GM18520 (cell line): ENCODE data around the gene NMNAT3.
A peak's percentile ranks its signal among the peaks of the same experiment; 100 is the strongest.
"Not testable (repeated sequence)": the region's sequence is repeated elsewhere in the genome, so short reads cannot be mapped to it uniquely, and the experiment has no call there.

Source experiments
- ATAC-seq: cut with Tn5 transposase; IDR thresholded peaks from one replicate; pipeline ENCODE4 v1.9.1; 2021; ENCODE audit not compliant: unreplicated experiment

Gene NMNAT3

GRCh38 chr3:139586420-139587017, 91.3 kb downstream of the NMNAT3 start:
- peak; percentile 64 for ATAC-seq

DNA sequence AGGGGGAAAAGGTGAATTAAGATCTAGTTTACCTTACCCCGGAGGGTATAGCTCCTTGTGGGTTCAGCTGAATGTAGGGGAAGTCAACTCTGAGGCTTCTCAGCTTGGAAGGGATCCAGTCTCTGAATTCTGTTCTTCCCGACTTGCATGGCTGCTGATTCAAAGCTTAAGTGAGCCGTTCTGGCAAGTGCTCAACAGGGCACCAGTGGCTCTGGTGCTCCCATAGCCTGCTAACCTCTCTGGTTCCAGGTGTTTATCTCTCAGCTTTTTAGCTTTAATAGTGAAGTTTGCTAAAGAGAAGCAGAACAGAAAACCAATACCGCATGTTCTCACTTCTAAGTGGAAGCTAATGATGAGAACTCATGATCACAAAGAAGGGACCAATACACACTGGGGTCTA, 92.0 kb downstream of the NMNAT3 start:
- no peak for ATAC-seq

DNA sequence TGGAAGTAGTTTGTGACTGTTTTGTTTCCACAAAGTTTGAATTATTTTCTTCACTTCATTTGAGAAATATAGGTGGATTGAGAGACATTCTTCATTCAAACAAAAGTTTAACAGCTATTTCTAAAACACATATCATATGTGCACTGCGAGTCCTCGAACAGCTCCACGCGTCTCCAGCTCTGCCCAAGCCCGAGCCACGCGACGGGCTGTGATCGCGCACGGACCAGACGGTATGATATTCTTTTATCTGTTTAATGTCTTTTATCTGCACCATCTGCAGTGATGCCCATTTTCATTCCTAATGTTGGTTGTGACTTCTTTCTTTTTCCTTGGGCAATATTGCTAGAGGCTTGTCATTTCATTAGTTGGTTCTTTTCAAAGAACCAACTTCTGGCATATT, 94.1 kb downstream of the NMNAT3 start:
- ATAC-seq = not testable (repeated sequence)

DNA sequence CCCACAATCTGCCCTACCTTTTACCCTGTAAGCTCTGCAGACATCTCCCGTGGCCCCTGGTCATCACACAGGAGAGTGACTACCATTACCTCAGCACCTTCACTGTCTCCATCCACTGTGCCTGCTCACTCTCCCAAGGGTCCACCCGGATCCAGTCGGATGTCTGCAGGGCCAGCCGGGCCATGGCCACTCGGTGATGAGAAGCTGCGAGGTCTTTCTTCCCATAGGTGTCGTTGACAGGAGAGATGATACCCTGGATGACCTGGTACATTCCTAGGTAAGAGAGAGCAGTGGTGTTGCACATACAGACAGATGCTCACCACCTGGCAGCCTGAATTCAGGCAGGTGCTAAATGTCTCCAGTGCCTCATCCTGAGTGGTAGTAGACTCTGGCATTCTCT, 99.0 kb downstream of the NMNAT3 start:
- no peak for ATAC-seq

GRCh38 chr3:139577909-139578308, 99.9 kb downstream of the NMNAT3 start:
- ATAC-seq = no peak

- ATAC-seq = no peak
Measured at GRCh38 chr3:139577346-139577745, 100.4 kb downstream of the NMNAT3 start.

GRCh38 chr3:139574026-139574947, 103.5 kb downstream of the NMNAT3 start:
- no peak for ATAC-seq

DNA sequence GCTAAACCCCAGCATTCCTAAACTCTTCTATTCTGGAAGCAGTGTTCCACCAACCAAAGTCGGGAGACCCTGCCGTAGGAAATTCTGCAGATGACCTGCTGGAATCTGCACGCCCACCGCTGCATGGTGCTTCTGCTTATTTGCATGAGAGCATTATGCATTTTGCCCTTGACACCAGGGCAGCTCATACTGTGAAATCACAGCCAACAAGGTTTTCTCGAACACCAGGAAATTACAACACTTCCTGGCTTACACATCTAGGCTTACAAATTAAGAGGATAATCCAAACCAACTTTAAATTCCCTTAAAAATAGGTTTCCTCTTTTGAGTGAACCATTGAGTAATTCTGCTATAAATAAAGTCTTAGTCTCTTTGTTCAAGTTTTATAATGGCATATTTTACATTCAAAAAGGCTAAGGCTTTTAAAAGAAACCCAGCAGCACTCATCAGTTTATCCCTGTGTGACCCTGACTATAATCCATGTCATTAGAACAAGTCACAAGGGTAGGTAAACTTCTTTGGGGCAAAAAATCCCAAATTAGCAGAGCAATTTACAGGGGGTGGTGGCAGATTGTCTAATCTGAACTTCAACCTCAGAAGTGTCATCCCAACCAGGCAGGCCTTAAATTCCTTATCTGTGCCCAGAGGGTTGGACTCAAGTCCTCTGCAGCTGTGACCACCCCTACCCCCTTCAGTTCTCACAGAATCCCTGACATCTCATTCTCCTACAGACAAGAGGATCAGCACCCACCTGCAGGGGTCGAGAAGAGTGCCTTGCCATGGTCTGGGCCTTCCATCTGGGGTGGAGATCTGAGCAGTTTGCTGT, 104.7 kb downstream of the NMNAT3 start:
- ATAC-seq = no peak

GRCh38 chr3:139571711-139572110, 106.1 kb downstream of the NMNAT3 start:
- ATAC-seq = no peak

DNA sequence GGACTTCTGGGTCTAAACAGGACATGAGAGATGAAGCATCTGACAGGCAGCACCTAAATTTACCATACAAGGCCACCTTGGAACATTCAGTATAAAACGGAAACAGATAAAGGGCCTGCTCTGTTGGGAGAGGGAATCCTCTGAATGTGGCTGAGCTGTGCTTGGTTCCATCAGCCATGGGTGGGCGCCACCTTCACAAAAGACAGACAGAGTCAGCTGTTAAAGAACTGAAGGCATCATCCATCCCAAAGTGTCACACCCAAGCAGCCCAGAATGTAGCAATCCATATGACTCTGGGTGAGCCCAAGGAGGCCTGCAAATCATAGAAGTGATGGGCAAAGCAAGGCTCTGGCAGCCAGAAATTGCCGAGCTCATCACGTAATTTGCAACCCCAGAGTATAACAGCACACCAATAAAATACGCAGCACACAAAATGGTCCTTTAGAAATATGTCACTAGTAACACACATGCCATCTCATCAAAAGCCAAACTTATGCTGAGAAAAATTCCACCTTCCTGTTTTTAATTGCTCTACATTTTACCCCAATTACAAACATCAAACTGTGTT, 113.4 kb downstream of the NMNAT3 start:
- no peak for ATAC-seq

- no peak for ATAC-seq
Measured at GRCh38 chr3:139561959-139562676, 115.7 kb downstream of the NMNAT3 start.

DNA sequence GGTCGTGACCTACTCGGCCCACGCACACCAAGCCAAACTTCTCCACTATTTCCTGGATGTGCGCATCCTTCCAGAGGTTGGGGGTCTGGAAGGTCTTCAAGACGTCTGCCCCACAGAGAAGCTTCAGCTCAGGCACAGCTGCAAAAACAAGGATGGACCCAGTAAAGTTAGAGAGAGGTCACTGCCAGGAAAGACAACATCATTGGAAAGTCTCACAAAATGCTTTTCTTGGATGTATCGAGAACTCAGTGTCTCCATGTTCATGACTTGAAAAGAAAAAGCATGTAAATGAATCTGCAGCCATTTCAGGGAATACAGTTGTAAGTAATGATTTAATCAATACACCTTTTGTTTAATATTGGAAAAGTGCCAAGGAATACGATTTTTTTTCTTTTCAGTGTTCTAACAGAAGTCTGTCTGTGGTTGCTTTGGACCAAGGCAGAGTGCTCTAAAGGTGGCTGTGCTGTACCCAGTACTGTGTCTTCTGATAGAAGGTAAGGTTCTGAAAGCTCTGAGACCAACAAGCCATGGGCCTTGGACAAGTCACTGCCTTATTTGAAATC, 116.4 kb downstream of the NMNAT3 start:
- no peak for ATAC-seq

GRCh38 chr3:139560411-139560810, 117.4 kb downstream of the NMNAT3 start:
- ATAC-seq = no peak

- no peak for ATAC-seq
Measured at GRCh38 chr3:139559541-139559940, 118.2 kb downstream of the NMNAT3 start.

- no peak for ATAC-seq
Measured at GRCh38 chr3:139558351-139559266, 119.2 kb downstream of the NMNAT3 start.

- ATAC-seq = no peak
Measured at GRCh38 chr3:139557041-139557440, 120.7 kb downstream of the NMNAT3 start.

GRCh38 chr3:139555249-139555648, 122.5 kb downstream of the NMNAT3 start:
- no peak for ATAC-seq

DNA sequence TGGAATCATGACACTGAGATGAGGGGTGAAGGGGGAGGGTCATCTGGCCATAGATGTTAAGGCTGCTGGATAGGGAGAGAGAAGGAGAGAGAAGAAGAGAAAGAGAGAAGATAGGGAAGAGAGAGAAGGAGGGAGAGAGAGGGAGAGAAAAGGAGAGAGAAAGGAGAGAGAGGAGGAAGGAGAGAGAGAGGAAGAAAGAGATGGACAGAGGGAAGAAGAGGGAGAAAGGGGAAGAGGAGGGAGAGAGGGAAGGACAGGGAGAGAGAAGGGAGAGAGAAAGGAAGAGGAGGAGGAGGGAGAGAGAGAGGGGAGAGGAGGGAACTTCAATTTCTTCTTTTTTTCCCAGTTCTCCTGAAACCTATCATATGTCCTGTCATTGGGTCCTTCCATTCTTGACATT, 123.1 kb downstream of the NMNAT3 start:
- ATAC-seq = no peak
